SU-DHL-6 (cell line): ENCODE data around the gene NHLRC4.

Experiments
- EZH2phosphoT487 ChIP-seq: fragments of 200-600 bp; sonication (generic), shearing (Covaris generic); conservative IDR thresholded peaks from 2 replicates; pipeline ENCODE4 v1.6.1; 2018; ENCODE audit warnings: mild to moderate bottlenecking, antibody characterized with exemption, low read length, moderate library complexity, mixed read lengths
- TF ChIP-seq, protein P1 (sequence below): fragments of 200-600 bp; sonication (generic); IDR thresholded peaks from one replicate; pipeline ENCODE4 v1.5.1; 2017; ENCODE audit warnings: antibody characterized with exemption, mild to moderate bottlenecking, low read length, moderate library complexity; ENCODE audit not compliant: insufficient read depth, poor library complexity, severe bottlenecking

DNA sequence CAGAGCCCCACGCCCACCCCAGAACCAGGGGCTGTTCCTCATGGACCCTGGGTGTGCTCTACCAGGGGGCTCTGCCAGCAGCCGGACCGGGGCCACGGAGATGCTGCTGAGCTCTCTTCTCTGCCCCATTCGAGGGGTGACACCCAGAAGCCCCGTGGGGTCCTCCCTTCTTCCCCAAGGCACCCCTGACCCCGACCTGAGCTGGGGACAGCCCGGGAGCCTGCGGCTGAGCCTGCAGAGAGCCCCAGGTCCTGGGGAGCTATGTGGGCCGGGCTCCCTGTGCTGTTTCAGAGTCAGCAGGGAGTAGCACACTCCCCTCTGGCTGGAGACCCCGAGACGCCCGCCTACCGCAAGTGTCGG lies 7.8 kb upstream of the NHLRC4 start:
- TF ChIP-seq, protein P1, sequence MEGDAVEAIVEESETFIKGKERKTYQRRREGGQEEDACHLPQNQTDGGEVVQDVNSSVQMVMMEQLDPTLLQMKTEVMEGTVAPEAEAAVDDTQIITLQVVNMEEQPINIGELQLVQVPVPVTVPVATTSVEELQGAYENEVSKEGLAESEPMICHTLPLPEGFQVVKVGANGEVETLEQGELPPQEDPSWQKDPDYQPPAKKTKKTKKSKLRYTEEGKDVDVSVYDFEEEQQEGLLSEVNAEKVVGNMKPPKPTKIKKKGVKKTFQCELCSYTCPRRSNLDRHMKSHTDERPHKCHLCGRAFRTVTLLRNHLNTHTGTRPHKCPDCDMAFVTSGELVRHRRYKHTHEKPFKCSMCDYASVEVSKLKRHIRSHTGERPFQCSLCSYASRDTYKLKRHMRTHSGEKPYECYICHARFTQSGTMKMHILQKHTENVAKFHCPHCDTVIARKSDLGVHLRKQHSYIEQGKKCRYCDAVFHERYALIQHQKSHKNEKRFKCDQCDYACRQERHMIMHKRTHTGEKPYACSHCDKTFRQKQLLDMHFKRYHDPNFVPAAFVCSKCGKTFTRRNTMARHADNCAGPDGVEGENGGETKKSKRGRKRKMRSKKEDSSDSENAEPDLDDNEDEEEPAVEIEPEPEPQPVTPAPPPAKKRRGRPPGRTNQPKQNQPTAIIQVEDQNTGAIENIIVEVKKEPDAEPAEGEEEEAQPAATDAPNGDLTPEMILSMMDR: no peak
- TF ChIP-seq EZH2phosphoT487: no peak
